ENCODE data around the gene IRF2BPL. TPM values are rescaled to one million over a fixed set of nuclear protein-coding genes. Genes with fewer than 3 reads are reported as not detected.
A peak's percentile ranks its signal among the peaks of the same experiment; 100 is the strongest.

IRF2BPL gene
- total and polyA plus RNA-seq, 9 of the 15 experiments (the other 6 are each of a cell fraction or from before 2014, with no cell fraction given), result 0.52 to 21.6 (median 2.5) TPM

- 0 out of 2 replicates have a peak, but pooled peaks have one; percentile 13 for TF ChIP-seq E2F4 (CRISPR knock-in tag; IDR thresholded peaks at IDR 0.05; ENCODE audit: low read depth)
- TF ChIP-seq ZNF79 (CRISPR knock-in tag; IDR thresholded peaks at IDR 0.05; ENCODE audit: low read depth), result no peak
- TF ChIP-seq MTA3 (IDR thresholded peaks at IDR 0.05; ENCODE audit: borderline replicate concordance), result peak; percentile 11; the same call in 1 of the 2 replicates
- peak; percentile 4 for TF ChIP-seq POLR2G (IDR thresholded peaks at IDR 0.05; ENCODE audit: low read depth, low read length)
- peak; percentile 38; the same call in 1 of the 2 replicates for TF ChIP-seq DMBX1 (CRISPR knock-in tag; IDR thresholded peaks at IDR 0.05; ENCODE audit: borderline replicate concordance)
- no peak for TF ChIP-seq ZNF384 (IDR thresholded peaks at IDR 0.05; ENCODE audit: low read depth, low read length)
- TF ChIP-seq PHF21A (IDR thresholded peaks at IDR 0.05; ENCODE audit: borderline replicate concordance, low read depth), result no peak
- peak; percentile 83 for TF ChIP-seq MBD1 (CRISPR knock-in tag; IDR thresholded peaks at IDR 0.05)
- 0 out of 2 replicates have a peak, but pooled peaks have one; percentile 11 for TF ChIP-seq HNRNPL (IDR thresholded peaks at IDR 0.05; ENCODE audit: low read depth, low read length)
- TF ChIP-seq RBM22 (IDR thresholded peaks at IDR 0.05; ENCODE audit: low read depth, low read length, poor library complexity, severe bottlenecking), result peak; percentile 20
- peak; percentile 7 to 40; a peak in 2 of 4 replicates for TF ChIP-seq NRF1 (conservative IDR thresholded peaks at IDR 0.05 in 1 of 2, IDR thresholded peaks at IDR 0.05 in 1 of 2)
- TF ChIP-seq GTF2A2 (tag; IDR thresholded peaks at IDR 0.05), result no peak
- TF ChIP-seq ZNF668 (CRISPR knock-in tag; IDR thresholded peaks at IDR 0.05), result no peak
- peak; percentile 48 for TF ChIP-seq ZFX (CRISPR knock-in tag; IDR thresholded peaks at IDR 0.05)
Observed at GRCh38 chr14:77026166-77026929, 2.2 kb downstream of the IRF2BPL start (continued).

All from K562 (cell line).